ENCODE results near the gene BCR. TPM values are rescaled to one million over a fixed set of nuclear protein-coding genes. Genes with fewer than 3 reads are reported as not detected.

Gene BCR
- total and polyA plus RNA-seq, 2 of the 13 experiments (the other 11 are each of a cell fraction or from before 2014, with no cell fraction given): 19.9 to 33.6 TPM

DNA sequence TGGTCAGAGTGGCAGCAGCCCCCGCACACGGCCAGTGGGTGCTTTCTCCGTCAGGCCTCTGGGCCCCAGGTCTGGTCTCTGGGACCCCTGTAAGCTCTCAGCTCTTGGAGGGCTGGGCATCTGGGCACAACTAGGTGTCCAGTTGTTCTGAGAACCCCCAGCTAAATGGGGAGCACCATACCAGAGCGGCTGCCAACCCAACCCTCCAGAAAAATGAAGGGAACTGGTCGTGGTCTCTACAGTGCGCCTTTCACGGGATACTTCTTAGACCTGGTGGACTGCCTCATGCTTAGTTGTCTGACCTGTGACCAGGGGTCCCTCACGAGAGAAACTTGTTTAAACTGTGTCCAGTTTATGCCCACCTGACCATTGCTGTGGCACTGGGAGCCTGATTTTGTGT, 104.9 kb downstream of the BCR start (continued):
- TF ChIP-seq, protein P1, sequence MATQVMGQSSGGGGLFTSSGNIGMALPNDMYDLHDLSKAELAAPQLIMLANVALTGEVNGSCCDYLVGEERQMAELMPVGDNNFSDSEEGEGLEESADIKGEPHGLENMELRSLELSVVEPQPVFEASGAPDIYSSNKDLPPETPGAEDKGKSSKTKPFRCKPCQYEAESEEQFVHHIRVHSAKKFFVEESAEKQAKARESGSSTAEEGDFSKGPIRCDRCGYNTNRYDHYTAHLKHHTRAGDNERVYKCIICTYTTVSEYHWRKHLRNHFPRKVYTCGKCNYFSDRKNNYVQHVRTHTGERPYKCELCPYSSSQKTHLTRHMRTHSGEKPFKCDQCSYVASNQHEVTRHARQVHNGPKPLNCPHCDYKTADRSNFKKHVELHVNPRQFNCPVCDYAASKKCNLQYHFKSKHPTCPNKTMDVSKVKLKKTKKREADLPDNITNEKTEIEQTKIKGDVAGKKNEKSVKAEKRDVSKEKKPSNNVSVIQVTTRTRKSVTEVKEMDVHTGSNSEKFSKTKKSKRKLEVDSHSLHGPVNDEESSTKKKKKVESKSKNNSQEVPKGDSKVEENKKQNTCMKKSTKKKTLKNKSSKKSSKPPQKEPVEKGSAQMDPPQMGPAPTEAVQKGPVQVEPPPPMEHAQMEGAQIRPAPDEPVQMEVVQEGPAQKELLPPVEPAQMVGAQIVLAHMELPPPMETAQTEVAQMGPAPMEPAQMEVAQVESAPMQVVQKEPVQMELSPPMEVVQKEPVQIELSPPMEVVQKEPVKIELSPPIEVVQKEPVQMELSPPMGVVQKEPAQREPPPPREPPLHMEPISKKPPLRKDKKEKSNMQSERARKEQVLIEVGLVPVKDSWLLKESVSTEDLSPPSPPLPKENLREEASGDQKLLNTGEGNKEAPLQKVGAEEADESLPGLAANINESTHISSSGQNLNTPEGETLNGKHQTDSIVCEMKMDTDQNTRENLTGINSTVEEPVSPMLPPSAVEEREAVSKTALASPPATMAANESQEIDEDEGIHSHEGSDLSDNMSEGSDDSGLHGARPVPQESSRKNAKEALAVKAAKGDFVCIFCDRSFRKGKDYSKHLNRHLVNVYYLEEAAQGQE (IDR thresholded peaks at IDR 0.05; ENCODE audit: borderline replicate concordance in 1 of 2, low read depth in 1 of 2, low read length in 2 of 2): no peak
- TF ChIP-seq ZNF737 (CRISPR knock-in tag; IDR thresholded peaks at IDR 0.05; ENCODE audit: borderline replicate concordance): no peak
- TF ChIP-seq ESRRA (CRISPR knock-in tag; IDR thresholded peaks at IDR 0.05; ENCODE audit: low read depth): no peak
- no peak for TF ChIP-seq SRF (IDR thresholded peaks at IDR 0.05; ENCODE audit: low read depth, low read length)
- TF ChIP-seq ZSCAN30 (CRISPR knock-in tag; IDR thresholded peaks at IDR 0.05): no peak
- no peak for TF ChIP-seq SRY (CRISPR knock-in tag; IDR thresholded peaks at IDR 0.05)
- TF ChIP-seq TCF12 (IDR thresholded peaks at IDR 0.05): no peak
- no peak for TF ChIP-seq TCF12 (CRISPR knock-in tag; IDR thresholded peaks at IDR 0.05)
- TF ChIP-seq, protein P2, sequence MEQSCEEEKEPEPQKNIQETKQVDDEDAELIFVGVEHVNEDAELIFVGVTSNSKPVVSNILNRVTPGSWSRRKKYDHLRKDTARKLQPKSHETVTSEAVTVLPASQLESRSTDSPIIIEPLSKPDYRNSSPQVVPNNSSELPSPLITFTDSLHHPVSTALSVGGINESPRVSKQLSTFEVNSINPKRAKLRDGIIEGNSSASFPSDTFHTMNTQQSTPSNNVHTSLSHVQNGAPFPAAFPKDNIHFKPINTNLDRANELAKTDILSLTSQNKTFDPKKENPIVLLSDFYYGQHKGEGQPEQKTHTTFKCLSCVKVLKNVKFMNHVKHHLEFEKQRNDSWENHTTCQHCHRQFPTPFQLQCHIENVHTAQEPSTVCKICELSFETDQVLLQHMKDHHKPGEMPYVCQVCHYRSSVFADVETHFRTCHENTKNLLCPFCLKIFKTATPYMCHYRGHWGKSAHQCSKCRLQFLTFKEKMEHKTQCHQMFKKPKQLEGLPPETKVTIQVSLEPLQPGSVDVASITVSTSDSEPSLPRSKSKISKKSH (CRISPR knock-in tag; IDR thresholded peaks at IDR 0.05; ENCODE audit: borderline replicate concordance): no peak
- TF ChIP-seq, protein P3, sequence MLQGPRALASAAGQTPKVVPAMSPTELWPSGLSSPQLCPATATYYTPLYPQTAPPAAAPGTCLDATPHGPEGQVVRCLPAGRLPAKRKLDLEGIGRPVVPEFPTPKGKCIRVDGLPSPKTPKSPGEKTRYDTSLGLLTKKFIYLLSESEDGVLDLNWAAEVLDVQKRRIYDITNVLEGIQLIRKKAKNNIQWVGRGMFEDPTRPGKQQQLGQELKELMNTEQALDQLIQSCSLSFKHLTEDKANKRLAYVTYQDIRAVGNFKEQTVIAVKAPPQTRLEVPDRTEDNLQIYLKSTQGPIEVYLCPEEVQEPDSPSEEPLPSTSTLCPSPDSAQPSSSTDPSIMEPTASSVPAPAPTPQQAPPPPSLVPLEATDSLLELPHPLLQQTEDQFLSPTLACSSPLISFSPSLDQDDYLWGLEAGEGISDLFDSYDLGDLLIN (CRISPR knock-in tag; IDR thresholded peaks at IDR 0.05; ENCODE audit: borderline replicate concordance): no peak
- no peak for TF ChIP-seq GLI4 (CRISPR knock-in tag; IDR thresholded peaks at IDR 0.05; ENCODE audit: borderline replicate concordance)
- TF ChIP-seq, protein P4, sequence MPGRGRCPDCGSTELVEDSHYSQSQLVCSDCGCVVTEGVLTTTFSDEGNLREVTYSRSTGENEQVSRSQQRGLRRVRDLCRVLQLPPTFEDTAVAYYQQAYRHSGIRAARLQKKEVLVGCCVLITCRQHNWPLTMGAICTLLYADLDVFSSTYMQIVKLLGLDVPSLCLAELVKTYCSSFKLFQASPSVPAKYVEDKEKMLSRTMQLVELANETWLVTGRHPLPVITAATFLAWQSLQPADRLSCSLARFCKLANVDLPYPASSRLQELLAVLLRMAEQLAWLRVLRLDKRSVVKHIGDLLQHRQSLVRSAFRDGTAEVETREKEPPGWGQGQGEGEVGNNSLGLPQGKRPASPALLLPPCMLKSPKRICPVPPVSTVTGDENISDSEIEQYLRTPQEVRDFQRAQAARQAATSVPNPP (CRISPR knock-in tag; IDR thresholded peaks at IDR 0.05): no peak
- no peak for TF ChIP-seq NRL (CRISPR knock-in tag; IDR thresholded peaks at IDR 0.05; ENCODE audit: borderline replicate concordance)
